Measurements from ENCODE around the gene POFUT1. TPM values are rescaled to one million over a fixed set of nuclear protein-coding genes. Genes with fewer than 3 reads are reported as not detected.

Gene POFUT1
- total and polyA plus RNA-seq, 2 of the 8 experiments (the other 6 are each of a cell fraction or from before 2014, with no cell fraction given): 19.4 to 24.4 TPM

GRCh38 chr20:32179934-32180333 lies 27.7 kb upstream of the POFUT1 start:
- peaks cover 0 to 2% of the 10 kb centered on the region in 2 experiments; a peak in 2 of 4 replicates for H3K9me3 ChIP-seq (ENCODE audit: insufficient read depth in 2 of 2, low read depth in 1 of 2, low read length in 1 of 2)
- no peaks in the 10 kb centered on the region for H4K20me1 ChIP-seq (replicated peaks in 1 of 2; ENCODE audit: control insufficient read depth in 1 of 2, insufficient read depth in 2 of 2, low read length in 2 of 2)
- no peak overlapping the region for H3K4ac ChIP-seq (replicated peaks; ENCODE audit: insufficient read length, low read depth, low read length)
- no peak overlapping the region for H2AK5ac ChIP-seq (ENCODE audit: low read depth, low read length)
- H2BK20ac ChIP-seq (ENCODE audit: low read length): no peak overlapping the region
- H2AFZ ChIP-seq (ENCODE audit: low read length): no peak overlapping the region
- no peak overlapping the region for H2BK12ac ChIP-seq (ENCODE audit: low read depth, low read length)
- no peak overlapping the region for H3K27ac ChIP-seq (ENCODE audit: low read depth, low read length)
- no peak overlapping the region for H3K4me3 ChIP-seq (ENCODE audit: extremely low read depth in 1 of 4, insufficient read depth in 2 of 4, low read depth in 3 of 4, low read length in 4 of 4)
- DNase-seq (ENCODE audit: low read depth in 1 of 2, low spot score in 2 of 2) (no peak), FAIRE-seq (no peak)
- no peak overlapping the region for H3K56ac ChIP-seq (replicated peaks; ENCODE audit: insufficient read length, low read depth, low read length)
- H3K9ac ChIP-seq (replicated peaks in 1 of 4; ENCODE audit: extremely low read depth in 1 of 4, low read depth in 3 of 4, low read length in 3 of 4): no peak overlapping the region
- no peak overlapping the region for H2BK5ac ChIP-seq (ENCODE audit: low read depth, low read length)
- H4K91ac ChIP-seq (replicated peaks; ENCODE audit: insufficient read length, low read length): no peak overlapping the region
- peaks cover 0 to 1% (median 0%) of the 10 kb centered on the region in 4 experiments; a peak in 1 of 7 replicates for H3K4me1 ChIP-seq (replicated peaks in 1 of 4; ENCODE audit: control insufficient read depth in 3 of 4, insufficient read depth in 4 of 4, low read length in 3 of 4)
- no peak overlapping the region for H2BK15ac ChIP-seq (ENCODE audit: low read length)
- H3K14ac ChIP-seq (ENCODE audit: insufficient read length): no peak overlapping the region
- ChIA-PET CTCF (ENCODE audit: partially characterized antibody) (interaction anchor here (0.6 to 0.8 kb wide), 2 partner anchors 24 kb away, joined by 3 to 4 read pairs; no protein-coding TSS in a partner anchor), POLR2A (ENCODE audit: partially characterized antibody) (interaction anchor here (1.4 kb wide), 1 partner anchor 9 kb away, joined by 6 read pairs; no protein-coding TSS in a partner anchor)
- WGBS, 2 experiments (ENCODE audit: extremely low coverage in 1 of 2, insufficient coverage in 1 of 2, insufficient read length in 1 of 2, insufficient replicate concordance in 2 of 2, low coverage in 1 of 2, low lambda C conversion rate in 2 of 2, missing lambda C conversion rate in 1 of 2): 83% methylated on average over 4 of the region's 4 CpGs; no CpG with 5 or more reads in 1 of the 2 experiments
- H3K27me3 ChIP-seq (replicated peaks in 1 of 4; ENCODE audit: control insufficient read depth in 3 of 4, extremely low read depth in 1 of 4, insufficient read depth in 3 of 4, low read length in 3 of 4): no peaks in the 10 kb centered on the region
- no peak overlapping the region for H4K5ac ChIP-seq (ENCODE audit: insufficient read length, low read depth, low read length)
- H4K8ac ChIP-seq (ENCODE audit: extremely low read depth, insufficient read depth, low read length): no peak overlapping the region
- 0 out of 2 replicates have a peak, but pooled peaks cover 3% of the 10 kb centered on the region for H3K23me2 ChIP-seq (ENCODE audit: low read depth, low read length)
- no peak overlapping the region for H3K18ac ChIP-seq (ENCODE audit: extremely low read depth, low read length)
- H3K36me3 ChIP-seq (ENCODE audit: control insufficient read depth in 2 of 4, insufficient read depth in 4 of 4, low read length in 3 of 4): no peaks in the 10 kb centered on the region
- H2BK120ac ChIP-seq (replicated peaks; ENCODE audit: low read depth, low read length): no peak overlapping the region
- H3K79me2 ChIP-seq (ENCODE audit: control insufficient read depth in 1 of 2, insufficient read depth in 2 of 2, low read length in 2 of 2): no peaks in the 10 kb centered on the region
- no peaks in the 10 kb centered on the region for H3K79me1 ChIP-seq (ENCODE audit: low read depth, low read length)
- no peak overlapping the region for H3K23ac ChIP-seq (ENCODE audit: insufficient read length)
- H3K4me2 ChIP-seq (ENCODE audit: insufficient read depth in 1 of 2, low read depth in 2 of 2, low read length in 2 of 2): no peak overlapping the region
- TF ChIP-seq ATF2 (IDR thresholded peaks at IDR 0.05; ENCODE audit: low read length) (no peak), JUND (IDR thresholded peaks at IDR 0.05; ENCODE audit: low read length) (no peak), CTBP2 (IDR thresholded peaks at IDR 0.05; ENCODE audit: borderline replicate concordance, insufficient read depth, insufficient read length, low read length) (no peak), SP2 (IDR thresholded peaks at IDR 0.05; ENCODE audit: low read length) (no peak), EGR1 (IDR thresholded peaks at IDR 0.05; ENCODE audit: borderline replicate concordance, low read depth, low read length) (no peak), BRCA1 (IDR thresholded peaks at IDR 0.05; ENCODE audit: low read depth, low read length) (no peak), FOSL1 (IDR thresholded peaks at IDR 0.05; ENCODE audit: insufficient read depth, low read depth, low read length) (no peak), GTF2F1 (IDR thresholded peaks at IDR 0.05; ENCODE audit: borderline replicate concordance, low read depth, low read length) (no peak), E2F6 (IDR thresholded peaks at IDR 0.05) (no peak), PHF8 (conservative IDR thresholded peaks at IDR 0.05; ENCODE audit: low read depth, low read length) (no peak), POU5F1 (IDR thresholded peaks at IDR 0.05; ENCODE audit: low read depth, low read length) (no peak), CREB1 (IDR thresholded peaks at IDR 0.05) (no peak), SP1 (IDR thresholded peaks at IDR 0.05; ENCODE audit: low read depth, low read length) (no peak)
